Tibial artery (tissue), 4 donors: ENCODE measurements around the gene PRXL2C.
A peak's percentile ranks its signal among the peaks of the same experiment; 100 is the strongest.
"Not testable (repeated sequence)": the region's sequence is repeated elsewhere in the genome, so short reads cannot be mapped to it uniquely, and the experiment has no call there.

Source experiments
- DNase-seq, 2 donors: peaks; one replicate each; pipeline ENCODE4 v3.0.0-alpha.2; 2019
- H3K27ac ChIP-seq, 2 donors: fragments of 200-600 bp; sonication (generic) in 1 of 2; 1 replicate in 1 of 2; 2 replicates in 1 of 2; pipeline ENCODE4 v1.5.1; 2018 to 2019; ENCODE audit warnings: mild to moderate bottlenecking in 1 of 2
- H3K27me3 ChIP-seq, 2 donors: fragments of 200-600 bp; sonication (generic) in 1 of 2; one replicate each; pipeline versions ENCODE4 v1.5.1 to v1.6.0; 2016 to 2019
- H3K36me3 ChIP-seq, 3 donors: fragments of 200-600 bp; sonication (generic) in 2 of 3; one replicate each; pipeline ENCODE4 v1.5.1; 2016 to 2019; ENCODE audit warnings: mild to moderate bottlenecking in 2 of 3
- H3K4me1 ChIP-seq, 4 donors: fragments of 200-600 bp; sonication (generic) in 2 of 4; 1 replicate in 3 of 4; 2 replicates in 1 of 4; pipeline ENCODE4 v1.5.1; 2016 to 2019
- H3K4me3 ChIP-seq, 2 donors: fragments of 200-600 bp; sonication (generic) in 1 of 2; 1 replicate in 1 of 2; 2 replicates in 1 of 2; pipeline ENCODE4 v1.5.1; 2018 to 2019; ENCODE audit warnings: mild to moderate bottlenecking in 2 of 2
- H3K9me3 ChIP-seq, 3 donors: fragments of 200-600 bp; sonication (generic) in 1 of 3; one replicate each; pipeline ENCODE4 v1.5.1; 2016 to 2019
- CTCF ChIP-seq, 2 experiments: fragments of 200-600 bp in 1 of 2; fragments of 450-650 bp in 1 of 2; IDR thresholded peaks; one replicate each; pipeline ENCODE4 v1.5.1; 2017 to 2019; ENCODE audit warnings: antibody characterized with exemption in 2 of 2, mild to moderate bottlenecking in 1 of 2, moderate library complexity in 1 of 2
- intact Hi-C: fragments of 100-400 bp; cut with DNase I; formaldehyde crosslinking; loops from one replicate; pipeline ENCODE4 v1.15.0; 2023; ENCODE audit warnings: low total_unique reads

Gene PRXL2C

GRCh38 chr9:96655198-96655851 is at the start of gene PRXL2C:
TSS of gene PRXL2C (minus strand) at chr9:96655317. CDS start at chr9:96655281, 36 bp downstream.
- DNase-seq, result peak; percentile 90 to 94
- Histone ChIP-seq H3K27me3 (no peaks in the 10 kb centered on the region), H3K36me3 (peaks cover 10 to 13% (median 12%) of the 10 kb centered on the region in 3 donors), H3K9me3 (no peaks in the 10 kb centered on the region), H3K4me1 (peaks cover 0 to 20% (median 6%) of the 10 kb centered on the region in 4 donors), H3K4me3 (peak within 1 kb of the TSS; percentile 66 to 82), H3K27ac (peak within 1 kb of the TSS; percentile 99 to 100)
- intact Hi-C loops, result loop anchor here (2.0 to 10.0 kb wide), 2 partner anchors 201 to 237 kb away; partner anchors contain the start of genes HABP4 and ZNF367
- no peak for TF ChIP-seq CTCF (IDR thresholded peaks at IDR 0.05)

- intact Hi-C loops, H3K4me1 ChIP-seq: not testable (repeated sequence)
Observed at GRCh38 chr9:96700721-96701375, 45.7 kb upstream of the PRXL2C start.

GRCh38 chr9:96691326-96691725 is 36.2 kb upstream of the PRXL2C start:
- no peak for TF ChIP-seq CTCF (IDR thresholded peaks at IDR 0.05)
- H3K4me3 ChIP-seq, result no peak overlapping the region
- intact Hi-C loops, result no loop called here
- H3K4me1 ChIP-seq, result peaks cover 0 to 3% (median 0%) of the 10 kb centered on the region in 4 donors
- no peak for DNase-seq
- H3K27me3 ChIP-seq, result no peaks in the 10 kb centered on the region
- H3K9me3 ChIP-seq, result peaks cover 0 to 44% (median 7%) of the 10 kb centered on the region in 3 donors
- H3K36me3 ChIP-seq, result peaks cover 0 to 11% (median 6%) of the 10 kb centered on the region in 3 donors
- H3K27ac ChIP-seq, result no peak overlapping the region

More at GRCh38 chr9:96700721-96701375, 45.7 kb upstream of the PRXL2C start:
- not testable (repeated sequence) for H3K27me3 ChIP-seq, H3K27ac ChIP-seq, H3K4me3 ChIP-seq, H3K36me3 ChIP-seq, DNase-seq
- H3K9me3 ChIP-seq, result peaks cover 3 to 93% (median 5%) of the 10 kb centered on the region in 3 donors

- Histone ChIP-seq H3K27me3 (no peaks in the 10 kb centered on the region), H3K27ac (no peak overlapping the region), H3K4me1 (peaks cover 0 to 8% (median 0%) of the 10 kb centered on the region in 4 donors), H3K4me3 (no peak overlapping the region), H3K9me3 (peaks cover 0 to 21% (median 0%) of the 10 kb centered on the region in 3 donors), H3K36me3 (peaks cover 0 to 6% (median 0%) of the 10 kb centered on the region in 3 donors)
- DNase-seq, result no peak
- intact Hi-C loops, result no loop called here
- no peak for TF ChIP-seq CTCF (IDR thresholded peaks at IDR 0.05)
Observed at GRCh38 chr9:96688745-96689464, 33.8 kb upstream of the PRXL2C start.

GRCh38 chr9:96688187-96688586 is 33.1 kb upstream of the PRXL2C start:
- TF ChIP-seq CTCF (IDR thresholded peaks at IDR 0.05), result no peak
- H3K27me3 ChIP-seq, result no peaks in the 10 kb centered on the region
- DNase-seq, result no peak

More at GRCh38 chr9:96688187-96688586, 33.1 kb upstream of the PRXL2C start:
- intact Hi-C loops, result no loop called here
- peaks cover 0 to 15% (median 0%) of the 10 kb centered on the region in 3 donors for H3K9me3 ChIP-seq
- peaks cover 0 to 8% (median 0%) of the 10 kb centered on the region in 4 donors for H3K4me1 ChIP-seq
- H3K27ac ChIP-seq, result no peak overlapping the region
- no peaks in the 10 kb centered on the region for H3K36me3 ChIP-seq
- H3K4me3 ChIP-seq, result no peak overlapping the region
